GM19328 (cell line): ENCODE measurements around the gene TMEM244.
A peak's percentile ranks its signal among the peaks of the same experiment; 100 is the strongest.
"Not testable (repeated sequence)": the region's sequence is repeated elsewhere in the genome, so short reads cannot be mapped to it uniquely, and the experiment has no call there.

Source experiments
- ATAC-seq: cut with Tn5 transposase; IDR thresholded peaks from one replicate; pipeline ENCODE4 v1.9.1; 2021; ENCODE audit warnings: mild to moderate bottlenecking, moderate library complexity; ENCODE audit not compliant: unreplicated experiment

Gene TMEM244, protein sequence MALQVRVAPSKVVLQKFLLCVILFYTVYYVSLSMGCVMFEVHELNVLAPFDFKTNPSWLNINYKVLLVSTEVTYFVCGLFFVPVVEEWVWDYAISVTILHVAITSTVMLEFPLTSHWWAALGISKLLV

GRCh38 chr6:129860908-129861665 is at the start of gene TMEM244:
TSS of gene TMEM244 (minus strand) at chr6:129861315. CDS start at chr6:129861188, 127 bp downstream.
- ATAC-seq, result no peak

- ATAC-seq, result no peak
Measured at GRCh38 chr6:129908858-129909257, 47.7 kb upstream of the TMEM244 start.

- ATAC-seq, result no peak
Measured at GRCh38 chr6:129908356-129908755, 47.2 kb upstream of the TMEM244 start.

DNA sequence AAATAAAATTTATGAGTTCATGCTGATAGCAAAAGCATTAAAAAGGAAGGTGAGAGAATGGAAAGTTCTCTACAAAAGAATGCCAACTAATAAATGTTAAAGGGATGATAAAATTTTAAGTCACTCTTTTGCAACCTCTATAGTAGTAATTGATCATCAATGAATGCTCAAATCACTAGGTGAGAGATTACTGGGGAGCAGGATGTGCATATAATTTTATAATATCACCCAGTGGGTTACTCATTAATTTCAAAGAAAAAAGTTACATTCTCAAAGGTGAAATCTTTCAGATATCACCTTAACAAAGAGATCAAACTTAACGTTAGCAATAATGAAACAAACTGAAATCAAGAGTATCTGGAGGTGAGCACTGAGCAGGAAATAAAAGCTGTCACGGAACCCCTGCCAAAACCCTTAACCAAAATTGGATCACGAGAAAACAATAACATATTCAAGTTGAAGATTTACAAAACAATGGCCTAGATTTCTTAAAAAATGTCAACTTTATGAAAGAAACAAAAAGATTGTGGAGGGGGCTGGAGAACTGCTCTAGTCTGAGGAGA is 45.5 kb upstream of the TMEM244 start:
- ATAC-seq, result no peak

GRCh38 chr6:129903082-129903481 is 42.0 kb upstream of the TMEM244 start:
- ATAC-seq, result no peak

DNA sequence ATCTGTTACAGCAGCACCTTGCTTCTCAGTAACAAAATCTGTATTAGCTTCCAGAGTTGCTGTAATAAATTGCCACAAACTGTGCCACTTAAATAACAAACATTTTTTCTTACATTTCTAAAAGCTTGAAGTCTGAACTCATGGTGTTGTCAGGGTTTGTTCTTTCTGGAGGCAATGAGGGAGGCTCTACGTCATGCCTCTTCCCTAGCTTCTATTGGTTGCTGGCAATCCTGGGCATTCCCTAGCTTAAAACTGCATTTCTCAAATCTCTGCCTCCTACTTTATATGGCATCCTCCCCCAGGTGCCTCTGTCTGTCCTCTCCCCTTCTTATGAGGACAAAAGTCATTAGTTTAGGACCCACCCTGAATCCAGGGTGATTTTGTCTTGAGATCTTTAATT is 41.6 kb upstream of the TMEM244 start:
- no peak for ATAC-seq

DNA sequence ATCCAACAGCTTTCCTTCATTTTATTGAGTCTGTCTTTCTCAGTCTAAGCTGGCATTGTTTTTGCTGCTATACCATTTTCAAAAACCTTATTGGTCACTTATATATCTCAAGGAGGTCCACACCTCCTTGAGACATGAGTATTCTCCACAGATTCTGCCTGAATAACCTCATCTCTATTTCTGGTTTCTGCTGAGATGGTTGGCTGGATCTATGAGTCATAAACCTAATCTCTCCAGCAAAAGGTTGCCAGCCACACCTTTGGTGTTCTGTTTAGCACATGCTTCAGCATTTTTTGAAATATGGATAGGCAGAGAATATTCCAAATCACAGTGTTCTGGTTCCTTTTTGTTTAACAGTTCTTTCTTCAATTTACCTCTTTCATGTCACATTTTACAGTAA is 40.8 kb upstream of the TMEM244 start:
- no peak for ATAC-seq

- ATAC-seq, result no peak
Measured at GRCh38 chr6:129895692-129896091, 34.6 kb upstream of the TMEM244 start.

DNA sequence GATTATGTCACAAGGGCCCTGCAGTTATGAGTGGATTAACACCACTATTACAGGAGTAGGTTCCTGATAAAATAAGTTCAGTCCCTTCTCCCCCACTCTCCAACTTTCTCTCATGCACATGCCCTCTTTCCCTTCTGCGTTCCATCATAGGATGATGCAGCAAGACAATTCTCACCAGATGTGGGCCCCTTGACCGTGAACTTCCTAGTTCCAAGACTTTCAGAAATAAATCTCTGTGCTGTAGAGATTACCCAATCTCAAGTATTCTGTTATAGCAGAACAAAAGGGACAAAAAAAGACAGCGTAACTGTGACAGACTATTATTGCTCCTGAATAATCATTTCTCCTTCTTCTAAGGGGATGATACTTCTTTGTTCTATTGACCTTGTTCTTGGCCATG is 33.8 kb upstream of the TMEM244 start:
- no peak for ATAC-seq

DNA sequence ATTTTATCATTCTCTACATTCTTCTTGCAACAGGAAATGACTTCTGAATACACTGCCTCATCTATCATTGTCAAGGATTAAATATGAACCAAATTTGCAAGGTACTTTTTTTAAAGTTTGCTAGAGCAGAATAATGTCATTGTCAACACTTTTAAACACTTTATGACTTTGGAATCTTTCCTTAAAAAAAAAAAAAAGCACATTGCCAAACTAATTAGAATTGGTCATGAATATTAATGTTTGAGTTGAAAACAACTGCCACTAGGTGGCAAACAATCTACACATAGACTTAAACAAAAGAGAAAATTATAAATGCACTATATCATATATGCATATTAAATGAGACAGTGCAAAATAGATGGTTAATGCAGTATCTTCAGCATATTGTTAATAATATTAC is 32.5 kb upstream of the TMEM244 start:
- ATAC-seq, result no peak

GRCh38 chr6:129890701-129891100 is 29.6 kb upstream of the TMEM244 start:
- no peak for ATAC-seq

DNA sequence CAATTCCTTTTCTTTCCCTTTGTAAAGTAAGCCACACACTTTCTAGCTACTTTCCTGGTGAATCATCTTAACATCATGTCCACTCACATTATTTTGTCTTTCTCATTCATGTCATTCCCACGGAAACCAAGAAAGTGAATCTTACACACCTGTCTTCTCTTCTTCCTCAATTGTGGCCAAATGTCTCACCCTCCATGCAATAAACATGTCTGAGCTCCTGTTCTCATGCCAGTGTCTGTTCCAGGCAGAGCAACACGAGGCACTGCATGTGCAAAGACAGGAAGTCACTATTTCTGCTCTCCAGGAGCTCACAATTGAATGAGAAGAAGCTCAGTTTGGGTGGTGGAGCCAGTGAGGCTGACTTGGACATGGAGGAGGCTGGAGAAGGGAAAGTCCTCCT is 29.0 kb upstream of the TMEM244 start:
- no peak for ATAC-seq

- ATAC-seq, result no peak
Measured at GRCh38 chr6:129889580-129889979, 28.5 kb upstream of the TMEM244 start.

GRCh38 chr6:129886401-129887155 is 25.5 kb upstream of the TMEM244 start:
- no peak for ATAC-seq

DNA sequence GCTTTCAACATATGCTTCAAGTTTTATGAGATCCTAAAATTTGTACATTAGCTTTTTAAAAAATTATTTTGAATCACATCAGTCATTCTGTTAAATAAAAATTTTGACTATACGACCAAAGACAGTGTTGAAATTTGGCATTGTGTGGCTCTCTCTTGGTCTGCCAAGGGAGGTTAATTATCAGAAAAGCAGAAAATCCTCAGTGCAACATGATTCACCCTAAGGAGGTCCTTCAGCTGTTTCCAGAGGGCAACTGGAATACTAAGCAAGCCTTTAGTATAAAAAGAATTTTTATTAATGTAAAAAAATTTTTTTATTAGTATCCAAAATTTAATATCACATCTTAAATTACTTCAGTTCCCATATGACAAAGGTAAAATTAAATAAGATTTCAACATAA is 23.1 kb upstream of the TMEM244 start:
- no peak for ATAC-seq

GRCh38 chr6:129882510-129883023 is 21.5 kb upstream of the TMEM244 start:
- peak; percentile 92 for ATAC-seq

DNA sequence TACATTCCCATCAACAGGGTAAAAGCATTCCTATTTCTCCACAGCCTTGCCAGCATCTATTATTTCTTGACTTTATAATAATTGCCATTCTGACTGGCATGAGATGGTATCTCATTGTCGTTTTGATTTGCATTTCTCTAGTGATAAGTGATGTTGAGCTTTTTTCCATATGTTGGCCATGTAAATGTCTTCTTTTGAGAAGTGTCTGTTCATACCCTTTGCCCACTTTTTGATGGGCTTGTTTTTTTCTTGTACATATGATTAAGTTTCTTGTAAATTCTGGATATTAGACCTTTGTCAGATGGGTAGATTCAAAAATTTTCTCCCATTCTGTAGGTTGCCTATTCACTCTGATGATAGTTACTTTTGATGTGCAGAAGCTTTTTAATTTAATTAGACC is 16.8 kb upstream of the TMEM244 start:
- not testable (repeated sequence) for ATAC-seq

- ATAC-seq, result peak; percentile 69
Measured at GRCh38 chr6:129875610-129876520, 14.8 kb upstream of the TMEM244 start.

DNA sequence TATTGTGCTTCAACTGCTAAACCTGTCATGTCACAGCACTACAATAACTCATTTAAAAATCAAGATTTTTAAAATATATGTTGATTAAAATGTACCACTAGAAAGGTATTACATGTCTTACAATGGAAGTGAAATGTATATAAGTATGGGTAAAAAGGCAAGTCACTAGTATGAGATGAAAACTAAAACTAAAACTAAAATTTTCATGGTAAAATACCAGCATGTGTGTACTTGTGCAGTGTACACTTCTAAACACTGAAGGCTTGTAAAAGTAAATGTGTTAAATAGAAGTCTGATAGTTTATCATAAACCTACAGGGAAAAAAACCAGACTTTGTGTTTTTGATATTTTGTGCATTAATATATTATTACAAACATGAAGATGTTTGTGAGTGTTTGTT is 13.7 kb upstream of the TMEM244 start:
- ATAC-seq, result no peak

DNA sequence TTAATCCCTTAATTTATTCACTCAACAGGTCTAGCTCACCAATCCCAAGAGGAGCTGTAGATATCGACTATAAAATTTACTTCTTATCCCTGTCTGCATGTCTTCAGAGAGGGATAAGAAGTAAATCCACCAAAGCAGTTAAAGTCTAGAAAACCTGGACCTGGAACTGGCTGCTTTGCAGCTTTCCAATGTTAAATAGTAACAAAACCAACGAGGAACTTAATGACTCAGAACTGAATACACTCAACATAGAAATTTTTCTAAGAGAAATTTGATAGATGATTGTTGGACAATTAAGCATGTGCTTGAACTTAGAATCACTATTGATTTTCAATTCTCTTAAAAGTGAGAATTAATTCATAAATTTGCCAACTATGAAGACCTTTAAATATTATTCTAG is 11.5 kb upstream of the TMEM244 start:
- ATAC-seq, result no peak
